Urinary bladder (tissue), 4 donors: ENCODE data around the gene KLHDC2. TPM values are rescaled to one million over a fixed set of nuclear protein-coding genes. Genes with fewer than 3 reads are reported as not detected.
"Not testable (repeated sequence)": the region's sequence is repeated elsewhere in the genome, so short reads cannot be mapped to it uniquely, and the experiment has no call there.

Experiments used
- DNase-seq: peaks from one replicate; pipeline ENCODE4 v3.0.0-alpha.2; 2015; ENCODE audit errors: extremely low spot score
- H3K27ac ChIP-seq: one replicate; pipeline ENCODE4 v1.5.1; 2013; ENCODE audit warnings: low read depth, mild to moderate bottlenecking, moderate library complexity
- H3K36me3 ChIP-seq: one replicate; pipeline ENCODE4 v1.6.1; 2013; ENCODE audit warnings: mild to moderate bottlenecking, moderate library complexity; ENCODE audit not compliant: insufficient read depth
- H3K4me1 ChIP-seq: one replicate; pipeline ENCODE4 v1.6.1; 2013; ENCODE audit warnings: mild to moderate bottlenecking, moderate library complexity; ENCODE audit not compliant: insufficient read depth
- H3K4me3 ChIP-seq: one replicate; pipeline ENCODE4 v1.5.1; 2013; ENCODE audit warnings: low read depth, low read length
- WGBS: extraction: QIAGEN DNeasy Blood & Tissue Kit; methylation state at CpG from one replicate; pipeline ENCODE4 v1.1.7; 2013; 5-methylcytosine and 5-hydroxymethylcytosine counted together
- polyA plus RNA-seq: library from polyadenylated mRNA; stranded (reverse); fragments of 200-250 nt; gene quantifications from one replicate; pipeline ENCODE4 v1.2.3, GENCODE V29; 2013
- total RNA-seq: library from RNA; depleted of rRNA; stranded (reverse); fragments of >200 nt; gene quantifications from one replicate; pipeline ENCODE4 v1.2.3, GENCODE V29; 2014
- donor health status: healthy with polysubstance abuse.
- donor health status: healthy.

KLHDC2 gene
- total RNA-seq (127 TPM), polyA plus RNA-seq (82.2 TPM)

GRCh38 chr14:49767571-49768300, at the start of gene KLHDC2:
KLHDC2 (plus strand) TSS chr14:49768153; CDS start chr14:49768469, 316 bp downstream.
- peak; percentile 69 for DNase-seq
- under 1% methylated on average over 86 of the region's 86 CpGs for WGBS
- Histone ChIP-seq H3K36me3 (no peaks in the 10 kb centered on the region), H3K27ac (peak within 1 kb of the TSS; percentile 98), H3K4me1 (peaks cover 3% of the 10 kb centered on the region), H3K4me3 (peak within 1 kb of the TSS; percentile 94)

- DNase-seq, result no peak
- Histone ChIP-seq H3K36me3 (peaks cover 6% of the 10 kb centered on the region), H3K4me1 (no peaks in the 10 kb centered on the region), H3K27ac (no peak overlapping the region), H3K4me3 (no peak overlapping the region)
Measured at GRCh38 chr14:49720744-49721143, 47.2 kb upstream of the KLHDC2 start.

GRCh38 chr14:49721733-49722435, 46.1 kb upstream of the KLHDC2 start:
- DNase-seq, H3K36me3 ChIP-seq, H3K4me3 ChIP-seq, H3K4me1 ChIP-seq, H3K27ac ChIP-seq: not testable (repeated sequence)
- 87% methylated on average over 9 of the region's 9 CpGs for WGBS

- Histone ChIP-seq H3K27ac (no peak overlapping the region), H3K36me3 (peaks cover 1% of the 10 kb centered on the region), H3K4me1 (no peaks in the 10 kb centered on the region), H3K4me3 (no peak overlapping the region)
- WGBS, result 94% methylated on average over 5 of the region's 5 CpGs
- DNase-seq, result no peak
Measured at GRCh38 chr14:49727171-49727570, 40.8 kb upstream of the KLHDC2 start.

GRCh38 chr14:49732896-49733295, 35.1 kb upstream of the KLHDC2 start:
- H3K36me3 ChIP-seq, result peaks cover 2% of the 10 kb centered on the region
- H3K4me1 ChIP-seq, result no peaks in the 10 kb centered on the region
- DNase-seq, result no peak
- 89% methylated on average over 3 of the region's 3 CpGs for WGBS
- no peak overlapping the region for H3K4me3 ChIP-seq
- H3K27ac ChIP-seq, result no peak overlapping the region

- no peaks in the 10 kb centered on the region for H3K4me1 ChIP-seq
- H3K36me3 ChIP-seq, result peaks cover 2% of the 10 kb centered on the region
- DNase-seq, result no peak
- H3K4me3 ChIP-seq, result no peak overlapping the region
- no peak overlapping the region for H3K27ac ChIP-seq
Measured at GRCh38 chr14:49733836-49734235, 34.1 kb upstream of the KLHDC2 start.

- DNase-seq, H3K36me3 ChIP-seq, H3K27ac ChIP-seq, H3K4me3 ChIP-seq, H3K4me1 ChIP-seq: not testable (repeated sequence)
- WGBS, result 97% methylated on average over 4 of the region's 4 CpGs
Measured at GRCh38 chr14:49735669-49736068, 32.3 kb upstream of the KLHDC2 start.

- WGBS, result 84% methylated on average over 1 of the region's 1 CpG
- no peaks in the 10 kb centered on the region for H3K36me3 ChIP-seq
- H3K4me1 ChIP-seq, result no peaks in the 10 kb centered on the region
Measured at GRCh38 chr14:49745191-49745590, 22.8 kb upstream of the KLHDC2 start.

GRCh38 chr14:49746476-49746875, 21.5 kb upstream of the KLHDC2 start:
- H3K4me1 ChIP-seq, DNase-seq, H3K4me3 ChIP-seq, H3K27ac ChIP-seq, H3K36me3 ChIP-seq: not testable (repeated sequence)

More at GRCh38 chr14:49745191-49745590, 22.8 kb upstream of the KLHDC2 start:
- DNase-seq, result no peak
- no peak overlapping the region for H3K4me3 ChIP-seq
- no peak overlapping the region for H3K27ac ChIP-seq

GRCh38 chr14:49754570-49755097, 13.3 kb upstream of the KLHDC2 start:
- H3K4me3 ChIP-seq, result no peak overlapping the region
- DNase-seq, result no peak
- H3K36me3 ChIP-seq, result no peaks in the 10 kb centered on the region
- H3K27ac ChIP-seq, result no peak overlapping the region
- WGBS, result 70% methylated on average over 5 of the region's 5 CpGs
- H3K4me1 ChIP-seq, result no peaks in the 10 kb centered on the region

- Histone ChIP-seq H3K4me1 (no peaks in the 10 kb centered on the region), H3K27ac (no peak overlapping the region), H3K4me3 (no peak overlapping the region), H3K36me3 (no peaks in the 10 kb centered on the region)
- 81% methylated on average over 3 of the region's 3 CpGs for WGBS
- DNase-seq, result no peak
Measured at GRCh38 chr14:49755378-49755777, 12.6 kb upstream of the KLHDC2 start.

GRCh38 chr14:49761839-49762551, 6.0 kb upstream of the KLHDC2 start:
- DNase-seq, result no peak
- Histone ChIP-seq H3K36me3 (no peaks in the 10 kb centered on the region), H3K4me1 (no peaks in the 10 kb centered on the region), H3K4me3 (no peak overlapping the region), H3K27ac (no peak overlapping the region)
- WGBS, result 84% methylated on average over 6 of the region's 6 CpGs

- Histone ChIP-seq H3K4me1 (peaks cover 3% of the 10 kb centered on the region), H3K27ac (peak overlapping the region; percentile 98), H3K36me3 (no peaks in the 10 kb centered on the region), H3K4me3 (peak overlapping the region; percentile 94)
- DNase-seq, result no peak
- 78% methylated on average over 10 of the region's 10 CpGs for whole genome bisulfite sequencing
Measured at GRCh38 chr14:49766839-49767238, 1.1 kb upstream of the KLHDC2 start.

- under 1% methylated on average over 9 of the region's 9 CpGs for WGBS
- no peak for DNase-seq
- H3K4me1 ChIP-seq, result peaks cover 3% of the 10 kb centered on the region
- peak overlapping the region; percentile 98 for H3K27ac ChIP-seq
- no peaks in the 10 kb centered on the region for H3K36me3 ChIP-seq
- H3K4me3 ChIP-seq, result peak overlapping the region; percentile 94
Measured at GRCh38 chr14:49767270-49767570, 733 bp upstream of the KLHDC2 start.
